GM12801 (cell line): ENCODE data around the gene IGF1R.

Experiments
- TF ChIP-seq, protein P1 (sequence below): IDR thresholded peaks from one replicate; pipeline ENCODE4 v1.5.1; 2011; ENCODE audit warnings: control low read depth; ENCODE audit not compliant: insufficient read length; ENCODE audit errors: extremely low read depth

IGF1R gene

GRCh38 chr15:98712845-98713584 lies 64.7 kb downstream of the IGF1R start:
- TF ChIP-seq, protein P1, sequence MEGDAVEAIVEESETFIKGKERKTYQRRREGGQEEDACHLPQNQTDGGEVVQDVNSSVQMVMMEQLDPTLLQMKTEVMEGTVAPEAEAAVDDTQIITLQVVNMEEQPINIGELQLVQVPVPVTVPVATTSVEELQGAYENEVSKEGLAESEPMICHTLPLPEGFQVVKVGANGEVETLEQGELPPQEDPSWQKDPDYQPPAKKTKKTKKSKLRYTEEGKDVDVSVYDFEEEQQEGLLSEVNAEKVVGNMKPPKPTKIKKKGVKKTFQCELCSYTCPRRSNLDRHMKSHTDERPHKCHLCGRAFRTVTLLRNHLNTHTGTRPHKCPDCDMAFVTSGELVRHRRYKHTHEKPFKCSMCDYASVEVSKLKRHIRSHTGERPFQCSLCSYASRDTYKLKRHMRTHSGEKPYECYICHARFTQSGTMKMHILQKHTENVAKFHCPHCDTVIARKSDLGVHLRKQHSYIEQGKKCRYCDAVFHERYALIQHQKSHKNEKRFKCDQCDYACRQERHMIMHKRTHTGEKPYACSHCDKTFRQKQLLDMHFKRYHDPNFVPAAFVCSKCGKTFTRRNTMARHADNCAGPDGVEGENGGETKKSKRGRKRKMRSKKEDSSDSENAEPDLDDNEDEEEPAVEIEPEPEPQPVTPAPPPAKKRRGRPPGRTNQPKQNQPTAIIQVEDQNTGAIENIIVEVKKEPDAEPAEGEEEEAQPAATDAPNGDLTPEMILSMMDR = no peak

- TF ChIP-seq, protein P1 = no peak
Measured at GRCh38 chr15:98713585-98714001, 65.3 kb downstream of the IGF1R start.

DNA sequence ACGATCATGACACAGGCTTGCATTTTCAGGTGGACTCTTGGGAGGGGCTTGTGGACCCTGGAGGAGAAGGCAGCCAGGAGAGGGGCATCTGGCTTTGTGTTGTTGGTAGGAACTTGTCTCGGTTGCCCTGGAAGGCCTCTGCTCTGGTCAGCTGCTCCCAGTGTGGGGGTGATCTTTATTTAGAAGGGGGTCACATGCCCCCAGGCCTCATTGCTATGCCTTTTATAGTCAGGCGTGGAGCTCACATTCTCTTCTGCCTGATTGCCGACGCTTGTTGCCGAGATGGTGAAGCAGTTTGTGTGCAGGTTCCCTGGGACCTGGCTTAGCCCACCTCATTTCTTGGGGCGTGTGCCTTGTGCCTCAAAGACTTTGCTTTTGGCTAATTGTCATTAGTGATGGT lies 66.6 kb downstream of the IGF1R start:
- TF ChIP-seq, protein P1 = no peak

DNA sequence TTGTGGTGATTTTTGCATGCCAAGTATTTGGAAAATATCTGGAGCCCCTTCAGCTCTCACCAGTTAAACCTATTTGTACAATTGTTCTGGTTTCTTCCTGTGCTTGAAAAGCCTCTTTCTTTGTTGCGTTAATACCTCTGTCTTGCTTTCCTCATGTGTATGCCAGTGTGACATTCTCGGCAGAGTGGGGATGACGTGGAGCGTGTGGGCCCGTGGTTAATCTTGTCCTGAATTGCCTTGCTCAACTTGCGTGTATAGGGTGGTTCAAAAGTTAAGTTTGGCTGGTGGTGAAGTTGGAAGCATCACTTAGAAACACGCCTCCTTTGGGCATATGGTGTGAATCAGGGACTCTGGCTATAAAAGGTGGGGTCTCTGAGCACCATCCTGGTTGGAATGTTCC lies 67.1 kb downstream of the IGF1R start:
- TF ChIP-seq, protein P1 = no peak

DNA sequence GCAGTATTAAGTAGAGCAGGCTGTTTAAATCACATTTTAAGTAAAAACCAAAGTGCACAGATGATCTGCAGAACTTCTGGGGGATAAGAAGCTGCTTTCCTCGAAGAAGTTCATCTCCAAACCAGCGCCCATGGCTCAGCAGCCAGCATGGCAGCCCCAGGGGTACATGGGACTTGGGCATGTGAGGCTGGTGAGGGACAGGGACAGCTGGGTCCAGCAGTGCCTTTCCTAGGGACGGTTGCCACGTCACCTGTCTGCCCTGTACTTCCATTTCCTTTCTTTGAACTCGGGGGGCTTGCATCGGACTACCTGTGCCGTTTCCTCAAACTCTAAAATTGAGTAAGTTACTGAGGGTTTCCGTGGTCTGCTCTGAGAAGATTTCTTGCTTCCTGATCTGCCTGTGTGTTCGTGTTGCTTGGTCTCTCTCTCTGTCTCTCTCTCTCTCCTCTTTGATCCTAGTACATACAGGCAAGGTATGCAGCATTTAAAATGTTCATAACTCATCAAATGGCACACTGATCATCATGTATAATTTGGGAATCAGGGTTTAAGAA lies 67.6 kb downstream of the IGF1R start:
- TF ChIP-seq, protein P1 = no peak

DNA sequence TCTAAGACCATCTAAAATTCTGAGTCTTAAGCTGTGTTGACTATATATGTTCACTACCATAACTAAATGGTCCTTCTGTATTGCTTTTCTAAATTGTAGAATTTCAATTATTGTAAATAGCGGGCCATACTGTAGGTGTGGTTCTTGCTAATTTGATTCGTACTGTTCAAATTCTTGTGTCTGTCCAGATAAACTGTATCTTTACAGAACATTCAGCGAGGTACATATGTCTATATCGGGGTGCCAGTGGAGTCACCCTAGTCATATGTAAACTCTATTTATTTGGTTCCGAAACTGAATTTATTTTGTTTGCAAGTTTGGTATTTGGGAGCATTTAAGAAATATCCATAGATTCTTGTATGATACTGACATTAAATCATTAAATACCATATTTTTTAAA lies 69.0 kb downstream of the IGF1R start:
- TF ChIP-seq, protein P1 = no peak

GRCh38 chr15:98717942-98718341 lies 69.6 kb downstream of the IGF1R start:
- TF ChIP-seq, protein P1 = no peak
